Neutrophil (primary cell): ENCODE data around the gene DCAF16.

Experiments used
- H3K27ac ChIP-seq: fragments of 200-600 bp; sonication (generic); 2 replicates; pipeline ENCODE4 v1.5.1; 2016; ENCODE audit warnings: mild to moderate bottlenecking, moderate library complexity
- H3K27me3 ChIP-seq: fragments of 200-600 bp; sonication (generic); 2 replicates; pipeline ENCODE4 v1.6.0; 2016; ENCODE audit warnings: mild to moderate bottlenecking
- H3K36me3 ChIP-seq: fragments of 200-600 bp; sonication (generic); 2 replicates; pipeline ENCODE4 v1.5.1; 2017
- H3K4me1 ChIP-seq, 2 experiments: fragments of 200-600 bp in 1 of 2; sonication (generic) in 1 of 2; 1 replicate in 1 of 2; 2 replicates in 1 of 2; pipeline versions ENCODE4 v1.5.1 to v1.6.1; 2013 to 2016; ENCODE audit warnings: low read depth in 1 of 2, low read length in 1 of 2, mild to moderate bottlenecking in 1 of 2, moderate library complexity in 1 of 2; ENCODE audit not compliant: control insufficient read depth in 1 of 2, insufficient read depth in 1 of 2
- H3K4me3 ChIP-seq, 2 experiments: fragments of 200-600 bp in 1 of 2; sonication (generic) in 1 of 2; 1 replicate in 1 of 2; 2 replicates in 1 of 2; pipeline ENCODE4 v1.5.1; 2013 to 2016; ENCODE audit warnings: low read depth in 1 of 2, low read length in 1 of 2, mild to moderate bottlenecking in 1 of 2, moderate library complexity in 1 of 2
- H3K9me3 ChIP-seq: fragments of 200-600 bp; sonication (generic); 2 replicates; pipeline ENCODE4 v1.5.1; 2016
- TF ChIP-seq, protein P1 (sequence below): fragments of 200-600 bp; sonication (generic); IDR thresholded peaks from 2 replicates; pipeline ENCODE4 v1.5.1; 2016; ENCODE audit warnings: antibody characterized with exemption

Gene DCAF16

DNA sequence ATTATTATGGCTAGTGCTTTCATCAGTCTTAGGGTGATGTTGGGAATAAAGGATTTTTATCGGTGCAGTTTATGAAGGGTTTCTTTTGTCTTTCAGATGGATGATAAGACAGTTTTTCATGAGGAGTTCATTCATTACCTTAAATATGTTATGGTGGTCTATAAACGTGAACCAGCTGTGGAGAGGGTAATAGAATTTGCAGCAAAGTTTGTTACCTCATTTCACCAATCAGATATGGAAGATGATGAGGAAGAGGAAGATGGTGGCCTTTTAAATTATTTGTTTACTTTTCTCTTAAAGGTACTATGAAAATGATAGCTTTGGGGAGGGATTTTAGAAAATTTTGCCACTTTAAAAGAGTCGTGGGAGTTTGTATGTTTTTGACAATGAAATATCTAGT, 1.6 kb upstream of the DCAF16 start:
- Histone ChIP-seq H3K36me3 (peaks cover 10% of the 10 kb centered on the region), H3K4me3 (no peak overlapping the region), H3K4me1 (peaks cover 33 to 39% of the 10 kb centered on the region in 2 experiments), H3K27ac (no peak overlapping the region), H3K9me3 (no peaks in the 10 kb centered on the region), H3K27me3 (no peaks in the 10 kb centered on the region)
- TF ChIP-seq, protein P1, sequence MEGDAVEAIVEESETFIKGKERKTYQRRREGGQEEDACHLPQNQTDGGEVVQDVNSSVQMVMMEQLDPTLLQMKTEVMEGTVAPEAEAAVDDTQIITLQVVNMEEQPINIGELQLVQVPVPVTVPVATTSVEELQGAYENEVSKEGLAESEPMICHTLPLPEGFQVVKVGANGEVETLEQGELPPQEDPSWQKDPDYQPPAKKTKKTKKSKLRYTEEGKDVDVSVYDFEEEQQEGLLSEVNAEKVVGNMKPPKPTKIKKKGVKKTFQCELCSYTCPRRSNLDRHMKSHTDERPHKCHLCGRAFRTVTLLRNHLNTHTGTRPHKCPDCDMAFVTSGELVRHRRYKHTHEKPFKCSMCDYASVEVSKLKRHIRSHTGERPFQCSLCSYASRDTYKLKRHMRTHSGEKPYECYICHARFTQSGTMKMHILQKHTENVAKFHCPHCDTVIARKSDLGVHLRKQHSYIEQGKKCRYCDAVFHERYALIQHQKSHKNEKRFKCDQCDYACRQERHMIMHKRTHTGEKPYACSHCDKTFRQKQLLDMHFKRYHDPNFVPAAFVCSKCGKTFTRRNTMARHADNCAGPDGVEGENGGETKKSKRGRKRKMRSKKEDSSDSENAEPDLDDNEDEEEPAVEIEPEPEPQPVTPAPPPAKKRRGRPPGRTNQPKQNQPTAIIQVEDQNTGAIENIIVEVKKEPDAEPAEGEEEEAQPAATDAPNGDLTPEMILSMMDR, result no peak

DNA sequence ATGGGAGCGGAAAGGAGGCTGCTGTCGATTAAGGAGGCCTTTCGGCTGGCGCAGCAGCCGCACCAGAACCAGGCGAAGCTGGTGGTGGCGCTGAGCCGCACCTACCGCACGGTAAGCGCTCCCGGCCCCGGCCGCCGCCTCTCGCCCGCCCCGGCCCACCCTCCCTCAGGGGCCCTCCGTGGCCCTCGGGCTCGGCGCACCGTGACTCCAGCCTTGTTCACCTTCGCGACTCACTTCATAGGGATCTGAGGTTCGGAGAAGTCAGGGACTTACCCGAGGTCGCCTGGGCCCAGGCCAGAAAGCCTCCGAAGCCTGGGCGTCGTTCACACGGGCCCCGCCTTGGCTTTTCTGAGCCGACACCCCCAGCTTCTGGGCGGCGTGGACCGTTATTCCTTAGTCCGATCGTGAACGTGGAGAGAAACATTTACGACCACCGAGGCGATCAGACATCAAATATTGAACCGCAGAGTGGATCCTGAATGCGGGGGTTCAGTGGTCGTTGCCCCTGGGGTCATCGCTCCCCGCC, 584 bp upstream of the DCAF16 start:
- Histone ChIP-seq H3K36me3 (peaks cover 2% of the 10 kb centered on the region), H3K9me3 (no peaks in the 10 kb centered on the region), H3K4me1 (peaks cover 33 to 39% of the 10 kb centered on the region in 2 experiments), H3K27ac (peak overlapping the region; percentile 93), H3K4me3 (peak overlapping the region; percentile 92), H3K27me3 (no peaks in the 10 kb centered on the region)
- TF ChIP-seq, protein P1, result no peak

DNA sequence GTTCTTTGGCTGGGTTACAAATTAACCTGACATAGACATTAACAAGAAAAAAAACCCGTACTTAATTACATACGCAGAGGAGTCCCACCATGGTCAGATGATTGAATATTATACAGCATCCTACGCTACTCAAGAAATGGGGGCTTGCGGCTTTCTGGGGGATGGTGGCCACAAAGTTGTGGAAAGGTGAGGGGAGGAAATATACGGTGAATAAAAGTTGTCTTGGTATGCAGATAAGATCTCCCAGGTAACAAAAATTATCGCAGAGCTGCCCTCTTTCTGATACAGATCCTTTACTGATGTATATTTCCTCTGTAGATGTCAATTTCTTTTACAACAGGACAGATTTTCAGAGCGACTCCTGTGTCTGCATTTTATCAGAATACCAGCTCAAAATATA, 890 bp downstream of the DCAF16 start:
- TF ChIP-seq, protein P1, result no peak
- H3K27me3 ChIP-seq, result no peaks in the 10 kb centered on the region
- no peaks in the 10 kb centered on the region for H3K9me3 ChIP-seq
- peaks cover 33 to 39% of the 10 kb centered on the region in 2 experiments for H3K4me1 ChIP-seq
- H3K4me3 ChIP-seq, result peak overlapping the region; percentile 92
- peak overlapping the region; percentile 93 for H3K27ac ChIP-seq
- peaks cover 2% of the 10 kb centered on the region for H3K36me3 ChIP-seq

DNA sequence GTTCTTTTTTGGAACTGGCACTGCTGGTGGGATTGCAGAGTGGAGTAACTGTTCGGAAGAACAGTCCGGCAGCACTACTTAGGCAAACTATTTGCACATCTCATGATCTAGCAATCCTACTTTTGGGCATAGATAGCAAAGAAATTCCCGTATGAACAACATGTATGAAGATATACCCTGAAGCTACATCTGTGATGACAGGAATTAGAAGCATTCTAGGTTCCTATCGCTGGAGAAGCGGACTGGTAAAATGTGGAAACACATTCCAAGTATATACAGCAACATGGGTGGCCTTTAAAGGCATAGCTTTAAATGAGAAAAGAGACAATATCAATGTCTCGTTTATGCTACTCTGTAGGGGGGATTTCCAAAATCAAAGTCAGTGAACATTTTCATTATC, 3.1 kb downstream of the DCAF16 start:
- Histone ChIP-seq H3K4me1 (peaks cover 32 to 33% of the 10 kb centered on the region in 2 experiments), H3K27ac (no peak overlapping the region), H3K36me3 (peaks cover 24% of the 10 kb centered on the region), H3K27me3 (no peaks in the 10 kb centered on the region), H3K9me3 (no peaks in the 10 kb centered on the region), H3K4me3 (no peak overlapping the region)
- TF ChIP-seq, protein P1, result no peak

DNA sequence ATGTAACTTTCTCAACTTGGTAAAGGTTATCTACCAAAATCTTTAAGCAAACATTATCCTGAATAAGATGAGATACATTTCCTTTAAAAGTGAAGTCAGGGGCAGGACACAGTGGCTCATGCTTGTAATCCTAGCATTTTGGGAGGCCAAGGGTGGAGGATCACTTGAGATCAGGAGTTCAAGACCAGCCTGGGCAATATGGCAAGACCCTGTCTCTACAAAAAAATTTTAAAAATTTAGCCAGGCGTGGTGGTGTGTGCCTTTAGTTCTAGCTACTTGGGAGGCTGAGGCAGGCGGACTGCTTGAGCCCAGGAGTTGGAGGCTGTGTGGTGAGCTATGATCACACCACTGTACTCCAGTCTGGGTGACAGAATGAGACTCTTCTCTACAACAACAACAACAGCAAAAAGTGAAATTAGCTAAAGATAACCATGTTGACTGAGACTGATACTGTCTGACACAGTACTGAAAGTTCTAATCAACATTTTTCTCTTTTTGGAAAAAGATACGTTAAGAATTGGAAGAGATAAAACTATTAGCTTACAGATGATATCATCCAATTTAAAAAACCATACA, 4.9 kb downstream of the DCAF16 start:
- TF ChIP-seq, protein P1, result no peak
- peaks cover 15 to 23% of the 10 kb centered on the region in 2 experiments for H3K4me1 ChIP-seq
- H3K4me3 ChIP-seq, result no peak overlapping the region
- H3K27ac ChIP-seq, result no peak overlapping the region
- no peaks in the 10 kb centered on the region for H3K9me3 ChIP-seq
- H3K27me3 ChIP-seq, result no peaks in the 10 kb centered on the region
- H3K36me3 ChIP-seq, result peaks cover 24% of the 10 kb centered on the region
